Upper lobe of right lung (tissue), 1 donor: Measurements from ENCODE around the gene RCSD1. TPM values are rescaled to one million over a fixed set of nuclear protein-coding genes. Genes with fewer than 3 reads are reported as not detected.
A peak's percentile ranks its signal among the peaks of the same experiment; 100 is the strongest.

Experiments used
- ATAC-seq: fragments of 200-7000 bp; cut with Tn5 transposase; one replicate; pipeline ENCODE4 v1.9.1; 2020; ENCODE audit warnings: mild to moderate bottlenecking, moderate library complexity
- DNase-seq: peaks from one replicate; pipeline ENCODE4 v3.0.0-alpha.2; 2020
- H3K27ac ChIP-seq: fragments of 200-600 bp; one replicate; pipeline ENCODE4 v1.8.0; 2022
- H3K27me3 ChIP-seq: fragments of 200-600 bp; one replicate; pipeline ENCODE4 v1.8.0; 2022; ENCODE audit warnings: mild to moderate bottlenecking
- H3K36me3 ChIP-seq: fragments of 200-600 bp; one replicate; pipeline ENCODE4 v1.8.0; 2022
- H3K4me1 ChIP-seq: fragments of 200-600 bp; one replicate; pipeline ENCODE4 v1.8.0; 2022
- H3K4me3 ChIP-seq: fragments of 200-600 bp; one replicate; pipeline ENCODE4 v1.8.0; 2022; ENCODE audit warnings: mild to moderate bottlenecking
- H3K9me3 ChIP-seq: fragments of 200-600 bp; one replicate; pipeline ENCODE4 v1.8.0; 2022
- CTCF ChIP-seq: fragments of 200-600 bp; IDR thresholded peaks from one replicate; pipeline ENCODE4 v1.8.0; 2022; ENCODE audit warnings: antibody characterized with exemption
- intact Hi-C: fragments of 100-400 bp; cut with DNase I; formaldehyde crosslinking; loops from one replicate; pipeline ENCODE4 v1.11.0; 2022
- long read RNA-seq: library from polyadenylated mRNA; unstranded; transcript quantifications from one replicate; pipeline ENCODE4 v2.0.0, GENCODE V29; 2021
- total RNA-seq: library from RNA; stranded (reverse); fragmentation: NEBNext Ultra II Directional; extraction: Animal tissue kit (Norgen Biotek cat#: 25700); gene quantifications from one replicate; pipeline ENCODE4 v1.2.1, GENCODE V29; 2021
- donor health status: DM: no; HTN: yes; CAD: no; lungs with severe emphysema.

RCSD1 gene
- total RNA-seq, result 14.8 TPM
- long read RNA-seq, transcript RCSD1-202 (7 exons, 3,135 nt), result major isoform, 37 of 51 reads
- long read RNA-seq, partial matches to known transcripts, result 5 of 51 reads
- long read RNA-seq, other reads (novel, unspliced or antisense), result 6 of 51 reads

DNA sequence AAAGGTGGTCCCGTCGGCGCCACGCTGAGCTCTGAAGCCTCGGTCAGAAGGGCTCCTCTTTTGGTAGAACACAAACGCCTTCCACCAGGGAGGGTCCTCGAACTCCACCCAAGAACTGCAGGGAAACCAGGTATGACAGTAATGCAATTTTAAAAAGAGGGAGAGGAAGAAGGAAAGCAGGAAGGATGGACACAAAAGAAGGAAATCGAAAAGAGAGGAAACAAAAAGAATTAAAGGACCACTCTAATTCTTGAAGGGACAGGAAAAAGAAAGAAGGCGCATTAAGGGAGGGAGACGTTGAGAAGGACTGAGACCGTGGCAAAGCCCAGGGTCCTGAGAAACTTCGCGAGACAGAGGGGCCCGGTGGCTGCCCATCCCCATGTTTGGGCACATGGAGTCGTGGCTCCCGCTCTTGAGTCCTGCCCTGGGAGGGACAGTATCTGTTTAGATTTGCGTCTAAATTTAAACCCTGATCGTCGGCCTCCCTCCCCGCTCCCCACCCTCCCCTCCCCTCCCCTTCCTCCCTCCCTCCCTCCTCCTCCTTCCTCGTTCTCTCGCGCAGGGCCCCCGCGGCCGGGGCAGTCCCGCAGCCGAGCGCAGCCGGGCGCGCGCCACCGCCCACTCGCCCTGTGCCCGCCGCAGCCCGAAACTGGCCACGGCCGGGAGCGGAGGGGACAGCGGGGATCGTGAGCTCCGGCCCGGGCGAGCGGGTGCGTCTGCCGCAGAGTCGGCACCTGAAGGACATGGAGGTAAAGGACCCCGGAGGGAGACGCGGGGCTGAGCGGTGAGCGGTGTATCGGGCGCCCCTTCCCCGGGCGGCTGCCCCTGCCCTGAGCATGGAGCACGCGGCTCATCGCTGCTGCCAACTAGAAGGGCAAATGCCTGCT lies at the start of gene RCSD1:
TSS of gene RCSD1 (plus strand) at position 552 of the 887 bp plus-strand sequence. CDS start at position 744, 192 bp downstream.
- intact Hi-C loops, result no loop called here
- Histone ChIP-seq H3K27ac (peak within 1 kb of the TSS; percentile 82), H3K4me1 (peaks cover 43% of the 10 kb centered on the region), H3K27me3 (no peaks in the 10 kb centered on the region), H3K9me3 (no peaks in the 10 kb centered on the region), H3K36me3 (no peaks in the 10 kb centered on the region), H3K4me3 (peak within 1 kb of the TSS; percentile 67)
- DNase-seq (peak; percentile 82), ATAC-seq (peak; percentile 80)
- TF ChIP-seq CTCF, result no peak

DNA sequence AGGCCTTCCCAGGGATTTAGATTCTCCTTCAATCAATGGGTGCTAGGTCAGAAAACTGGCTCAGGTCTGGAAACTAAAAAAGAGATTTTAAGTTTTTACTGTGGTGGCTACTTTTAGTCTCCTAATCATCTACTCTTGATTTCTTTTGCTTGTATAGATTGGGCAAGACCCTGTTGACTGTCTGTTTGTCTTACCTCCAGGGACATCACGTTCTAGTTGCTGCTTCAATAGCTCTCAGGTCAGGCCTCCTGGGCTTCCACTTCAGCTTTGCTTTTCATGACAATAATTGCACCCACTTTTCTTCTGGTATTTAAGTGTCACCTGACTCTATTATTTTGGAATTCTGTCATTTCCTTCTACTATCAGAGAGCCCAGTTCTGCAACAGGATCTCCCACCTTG lies 48.0 kb upstream of the RCSD1 start:
- Histone ChIP-seq H3K4me1 (no peaks in the 10 kb centered on the region), H3K27ac (no peak overlapping the region), H3K27me3 (no peaks in the 10 kb centered on the region), H3K36me3 (no peaks in the 10 kb centered on the region), H3K4me3 (no peak overlapping the region), H3K9me3 (no peaks in the 10 kb centered on the region)
- no peak for TF ChIP-seq CTCF
- ATAC-seq (peak; percentile 37), DNase-seq (no peak)
- intact Hi-C loops, result no loop called here

DNA sequence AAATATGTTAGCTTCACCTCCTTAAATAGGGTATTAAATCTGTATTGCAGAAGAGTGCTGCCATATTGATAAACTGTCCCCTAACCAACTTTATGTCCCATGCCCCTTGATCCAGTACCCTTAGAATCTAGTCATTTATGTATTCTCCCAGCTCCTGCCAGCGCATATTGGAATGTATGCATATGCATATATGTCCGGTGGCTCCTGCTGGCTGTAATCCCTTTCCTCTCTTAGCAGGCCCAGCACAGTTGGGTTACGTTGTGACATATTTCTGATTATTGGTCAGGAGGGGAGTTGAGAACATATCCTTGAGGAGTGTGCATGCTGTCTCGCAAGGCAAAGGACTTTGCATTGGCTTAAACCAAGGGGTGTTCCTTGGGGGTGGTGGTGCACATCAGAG lies 47.3 kb upstream of the RCSD1 start:
- H3K4me3 ChIP-seq, result no peak overlapping the region
- intact Hi-C loops, result no loop called here
- no peak for ATAC-seq

DNA sequence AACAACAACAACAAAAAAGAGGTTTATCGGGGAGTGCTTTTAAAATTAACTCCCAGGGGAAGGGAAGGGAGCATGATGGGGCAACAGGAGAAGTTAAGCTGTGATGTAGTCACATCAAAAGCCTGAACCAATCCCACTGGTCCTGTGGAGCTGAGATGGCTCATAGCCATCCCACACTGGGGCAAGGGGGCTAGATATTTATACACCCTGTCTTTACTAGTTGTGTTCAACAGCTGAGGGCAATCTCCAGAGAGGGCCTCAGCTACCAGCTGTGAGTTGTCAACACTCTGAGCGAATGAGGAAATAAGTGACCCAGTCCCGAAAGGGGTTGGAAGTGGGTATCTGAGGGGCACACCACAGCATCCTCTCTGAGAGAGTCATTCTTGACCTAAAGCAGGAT lies 45.5 kb upstream of the RCSD1 start:
- no peak for TF ChIP-seq CTCF
- no peak for DNase-seq
- Histone ChIP-seq H3K36me3 (no peaks in the 10 kb centered on the region), H3K27me3 (no peaks in the 10 kb centered on the region), H3K4me3 (no peak overlapping the region), H3K9me3 (no peaks in the 10 kb centered on the region), H3K4me1 (no peaks in the 10 kb centered on the region), H3K27ac (no peak overlapping the region)
- ATAC-seq, result no peak
- intact Hi-C loops, result no loop called here

More for the DNA sequence above, 47.3 kb upstream of the RCSD1 start:
- no peaks in the 10 kb centered on the region for H3K9me3 ChIP-seq
- H3K4me1 ChIP-seq, result no peaks in the 10 kb centered on the region
- TF ChIP-seq CTCF, result no peak
- no peaks in the 10 kb centered on the region for H3K36me3 ChIP-seq
- H3K27ac ChIP-seq, result no peak overlapping the region
- DNase-seq, result no peak
- H3K27me3 ChIP-seq, result no peaks in the 10 kb centered on the region

- TF ChIP-seq CTCF, result no peak
- no peak for DNase-seq
Measured at GRCh38 chr1:167587342-167587741, 42.7 kb upstream of the RCSD1 start.

More at GRCh38 chr1:167587342-167587741, 42.7 kb upstream of the RCSD1 start:
- no peaks in the 10 kb centered on the region for H3K9me3 ChIP-seq
- no peak overlapping the region for H3K27ac ChIP-seq
- H3K4me3 ChIP-seq, result no peak overlapping the region
- H3K4me1 ChIP-seq, result no peaks in the 10 kb centered on the region
- no peaks in the 10 kb centered on the region for H3K27me3 ChIP-seq
- intact Hi-C loops, result no loop called here
- H3K36me3 ChIP-seq, result no peaks in the 10 kb centered on the region
- ATAC-seq, result no peak
